ENCODE results near the gene NAPA. TPM values are rescaled to one million over a fixed set of nuclear protein-coding genes. Genes with fewer than 3 reads are reported as not detected.

Gene NAPA
- total RNA-seq, 1 experiment from 2014 or later = 80.4 TPM

DNA sequence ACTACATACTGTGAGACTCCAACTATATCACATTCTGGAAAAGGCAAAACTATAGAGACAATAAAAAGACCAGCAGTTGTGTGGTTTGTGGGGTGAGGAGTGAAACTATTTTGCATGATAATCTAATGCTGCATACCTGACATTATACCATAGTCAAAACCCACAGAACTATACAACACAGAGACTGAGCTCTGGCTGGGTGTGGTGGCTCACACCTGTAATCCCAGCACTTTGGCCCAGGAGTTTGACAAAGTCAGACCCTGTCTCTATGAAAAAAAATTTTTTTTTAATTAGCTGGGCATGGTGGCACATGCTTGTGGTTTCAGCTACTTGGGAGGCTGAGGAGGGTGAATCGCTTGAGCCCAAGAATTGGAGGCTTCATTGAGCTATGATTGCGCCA, 46.1 kb upstream of the NAPA start:
- Histone ChIP-seq H2AFZ (no peak overlapping the region), H3K4me3 (no peak overlapping the region), H3F3A (ENCODE audit: insufficient read depth, low read depth) (peaks cover 19% of the 10 kb centered on the region), H3K27ac (no peak overlapping the region), H3K9me2 (ENCODE audit: insufficient read depth) (no peaks in the 10 kb centered on the region), H3K4me1 (replicated peaks; ENCODE audit: insufficient read depth) (peaks cover 21% of the 10 kb centered on the region), H3K4me2 (no peak overlapping the region), H3K27me3 (ENCODE audit: insufficient read depth, low read depth) (no peaks in the 10 kb centered on the region), H3K9me3 (ENCODE audit: insufficient read depth, low read depth) (no peaks in the 10 kb centered on the region), H3K36me3 (ENCODE audit: low read depth) (no peaks in the 10 kb centered on the region), H3K79me2 (ENCODE audit: low read depth) (no peaks in the 10 kb centered on the region), H4K20me1 (ENCODE audit: insufficient read depth) (no peaks in the 10 kb centered on the region)
- ChIA-PET POLR2A (ENCODE audit: unreplicated experiment) (interaction anchor here (0.6 to 0.7 kb wide), 3 partner anchors 94 to 218 kb away, joined by 3 to 4 read pairs (median 3); no protein-coding TSS in a partner anchor), CTCF (interaction anchor here (0.7 kb wide), 2 partner anchors 230 to 335 kb away, joined by 4 read pairs; no protein-coding TSS in a partner anchor)
- TF ChIP-seq, protein P1, sequence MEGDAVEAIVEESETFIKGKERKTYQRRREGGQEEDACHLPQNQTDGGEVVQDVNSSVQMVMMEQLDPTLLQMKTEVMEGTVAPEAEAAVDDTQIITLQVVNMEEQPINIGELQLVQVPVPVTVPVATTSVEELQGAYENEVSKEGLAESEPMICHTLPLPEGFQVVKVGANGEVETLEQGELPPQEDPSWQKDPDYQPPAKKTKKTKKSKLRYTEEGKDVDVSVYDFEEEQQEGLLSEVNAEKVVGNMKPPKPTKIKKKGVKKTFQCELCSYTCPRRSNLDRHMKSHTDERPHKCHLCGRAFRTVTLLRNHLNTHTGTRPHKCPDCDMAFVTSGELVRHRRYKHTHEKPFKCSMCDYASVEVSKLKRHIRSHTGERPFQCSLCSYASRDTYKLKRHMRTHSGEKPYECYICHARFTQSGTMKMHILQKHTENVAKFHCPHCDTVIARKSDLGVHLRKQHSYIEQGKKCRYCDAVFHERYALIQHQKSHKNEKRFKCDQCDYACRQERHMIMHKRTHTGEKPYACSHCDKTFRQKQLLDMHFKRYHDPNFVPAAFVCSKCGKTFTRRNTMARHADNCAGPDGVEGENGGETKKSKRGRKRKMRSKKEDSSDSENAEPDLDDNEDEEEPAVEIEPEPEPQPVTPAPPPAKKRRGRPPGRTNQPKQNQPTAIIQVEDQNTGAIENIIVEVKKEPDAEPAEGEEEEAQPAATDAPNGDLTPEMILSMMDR (conservative IDR thresholded peaks at IDR 0.05) = no peak
- no peak for TF ChIP-seq EZH2 (IDR thresholded peaks at IDR 0.05; ENCODE audit: low read depth)
- intact Hi-C loops (cut with micrococcal nuclease; ENCODE audit: unreplicated experiment) = no loop called here
- no TSS peak for BruUV-seq (replicated peaks)
- no peak for DNase-seq

DNA sequence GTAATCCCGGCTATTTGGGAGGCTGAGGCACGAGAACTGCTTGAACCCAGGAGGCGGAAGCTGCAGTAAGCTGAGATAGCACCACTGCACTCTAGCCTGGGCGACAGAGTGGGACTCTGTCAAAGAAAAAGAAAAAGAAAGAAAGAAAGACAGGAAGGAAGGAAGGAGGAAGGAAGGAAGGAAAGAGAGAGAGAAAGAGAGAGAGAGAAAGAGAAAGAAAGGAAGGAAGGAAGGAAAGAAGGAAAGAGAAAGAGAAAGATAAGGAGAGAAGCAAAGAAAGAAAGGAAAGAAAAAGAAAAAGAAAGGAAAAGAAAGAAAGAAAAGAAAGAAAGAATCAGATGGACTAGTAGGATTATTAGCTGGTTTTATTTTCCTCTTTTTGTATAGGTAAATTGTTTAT, 35.3 kb upstream of the NAPA start:
- TF ChIP-seq, protein P1 (conservative IDR thresholded peaks at IDR 0.05) = no peak
- no peak for TF ChIP-seq EZH2 (IDR thresholded peaks at IDR 0.05; ENCODE audit: low read depth)
- POLR2A ChIA-PET (ENCODE audit: unreplicated experiment) = interaction anchor here (0.6 kb wide), 1 partner anchor 166 kb away, joined by 5 read pairs; no protein-coding TSS in a partner anchor
- Histone ChIP-seq H3K27ac (no peak overlapping the region), H3K4me1 (replicated peaks; ENCODE audit: insufficient read depth) (no peaks in the 10 kb centered on the region), H3K9me3 (ENCODE audit: insufficient read depth, low read depth) (no peaks in the 10 kb centered on the region), H4K20me1 (ENCODE audit: insufficient read depth) (no peaks in the 10 kb centered on the region), H3K79me2 (ENCODE audit: low read depth) (no peaks in the 10 kb centered on the region), H3K36me3 (ENCODE audit: low read depth) (no peaks in the 10 kb centered on the region), H2AFZ (no peak overlapping the region), H3K4me2 (no peak overlapping the region), H3F3A (ENCODE audit: insufficient read depth, low read depth) (peaks cover 13% of the 10 kb centered on the region; the same call in 1 of the 2 replicates), H3K9me2 (ENCODE audit: insufficient read depth) (no peaks in the 10 kb centered on the region), H3K27me3 (ENCODE audit: insufficient read depth, low read depth) (no peaks in the 10 kb centered on the region; the same call in 1 of the 2 replicates), H3K4me3 (no peak overlapping the region)
- BruUV-seq (replicated peaks) = no TSS peak
- CTCF ChIA-PET = interaction anchor here (0.7 kb wide), 1 partner anchor 181 kb away, joined by 4 read pairs; no protein-coding TSS in a partner anchor
- intact Hi-C loops (cut with micrococcal nuclease; ENCODE audit: unreplicated experiment) = no loop called here
- DNase-seq = no peak

DNA sequence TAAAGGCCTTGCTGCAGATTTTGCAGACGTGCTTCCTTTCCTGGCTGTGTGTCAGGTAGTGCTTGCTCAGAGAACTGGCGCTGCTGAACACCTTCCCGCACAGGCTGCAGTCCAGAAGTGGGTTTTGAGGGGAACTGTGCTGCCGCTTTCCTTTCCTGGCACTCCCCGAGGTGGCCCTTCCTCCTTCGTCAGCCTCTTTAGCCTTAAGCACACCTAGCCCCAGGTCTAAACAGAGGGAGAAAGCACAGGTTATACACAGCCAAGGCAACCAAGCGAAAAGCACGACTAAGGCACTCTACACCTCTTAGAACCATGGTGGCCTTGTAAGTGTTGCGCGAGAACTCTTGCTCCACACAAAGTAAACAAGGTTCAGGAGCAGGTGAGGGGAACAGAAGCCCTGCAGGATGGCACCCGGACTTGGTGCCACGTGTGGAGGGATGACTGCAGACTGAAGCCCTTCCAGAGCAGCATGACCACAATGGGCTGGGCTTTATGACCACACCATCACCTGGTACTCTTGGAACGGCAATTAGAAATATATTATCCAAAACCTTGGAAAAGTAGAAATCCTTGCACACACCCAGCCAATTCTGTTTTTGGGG, 34.5 kb upstream of the NAPA start:
- TF ChIP-seq EZH2 (IDR thresholded peaks at IDR 0.05; ENCODE audit: low read depth) = no peak
- TF ChIP-seq, protein P1 (conservative IDR thresholded peaks at IDR 0.05) = no peak
- POLR2A ChIA-PET (ENCODE audit: unreplicated experiment) = interaction anchor here (0.6 kb wide), 1 partner anchor 165 kb away, joined by 5 read pairs; no protein-coding TSS in a partner anchor

More for the DNA sequence above, 34.5 kb upstream of the NAPA start:
- Histone ChIP-seq H3K27me3 (ENCODE audit: insufficient read depth, low read depth) (peaks cover 6% of the 10 kb centered on the region; the same call in 1 of the 2 replicates), H3K27ac (no peak overlapping the region), H3K79me2 (ENCODE audit: low read depth) (no peaks in the 10 kb centered on the region), H3K9me3 (ENCODE audit: insufficient read depth, low read depth) (no peaks in the 10 kb centered on the region), H3K9me2 (ENCODE audit: insufficient read depth) (no peaks in the 10 kb centered on the region), H4K20me1 (ENCODE audit: insufficient read depth) (no peaks in the 10 kb centered on the region), H3K4me2 (no peak overlapping the region), H3K4me1 (replicated peaks; ENCODE audit: insufficient read depth) (no peaks in the 10 kb centered on the region), H3F3A (ENCODE audit: insufficient read depth, low read depth) (peaks cover 13% of the 10 kb centered on the region; the same call in 1 of the 2 replicates), H3K36me3 (ENCODE audit: low read depth) (no peaks in the 10 kb centered on the region), H3K4me3 (no peak overlapping the region), H2AFZ (no peak overlapping the region)
- CTCF ChIA-PET = interaction anchor here (0.7 kb wide), 1 partner anchor 181 kb away, joined by 4 read pairs; no protein-coding TSS in a partner anchor
- intact Hi-C loops (cut with micrococcal nuclease; ENCODE audit: unreplicated experiment) = no loop called here
- BruUV-seq (replicated peaks) = no TSS peak
- peak in 1 of 2 experiments; percentile 46 for DNase-seq

Data from PC-9 (cell line).